Measurements from ENCODE around the gene GP1BB. TPM values are rescaled to one million over a fixed set of nuclear protein-coding genes. Genes with fewer than 3 reads are reported as not detected.

GP1BB gene
- polyA plus RNA-seq, 1 experiment: 0.20 TPM

GRCh38 chr22:19713650-19714311 lies 9.6 kb upstream of the GP1BB start:
- no peak overlapping the region for H3K27ac ChIP-seq (ENCODE audit: low read depth, low read length)
- CTCF ChIA-PET: no interaction called here

GRCh38 chr22:19714312-19715187 lies 8.8 kb upstream of the GP1BB start, which contains the start of gene SEPTIN5:
Gene SEPTIN5 (plus strand): TSS chr22:19714503. CDS start chr22:19714589, 86 bp downstream.
- ChIA-PET CTCF (interaction anchor here (1.0 to 1.1 kb wide), 2 partner anchors 16 to 85 kb away, joined by 3 read pairs; no protein-coding TSS in a partner anchor), POLR2A (no interaction called here)
- DNase-seq (ENCODE audit: low read depth, low spot score): no peak
- Histone ChIP-seq H3K4me3 (ENCODE audit: low read depth, low read length) (peak within 1 kb of the TSS; percentile 62), H3K27me3 (ENCODE audit: control insufficient read depth, insufficient read depth, low read length) (peaks cover 18% of the 10 kb centered on the region), H3K9me3 (ENCODE audit: control insufficient read depth, insufficient read depth, low read length) (no peaks in the 10 kb centered on the region; the same call in 1 of the 2 replicates), H3K27ac (ENCODE audit: low read depth, low read length) (no peak within 1 kb of the TSS)
- no peak for TF ChIP-seq CTCF (IDR thresholded peaks at IDR 0.05; ENCODE audit: low read depth, low read length)

More at GRCh38 chr22:19713650-19714311, 9.6 kb upstream of the GP1BB start:
- no peak for TF ChIP-seq CTCF (IDR thresholded peaks at IDR 0.05; ENCODE audit: low read depth, low read length)
- Histone ChIP-seq H3K27me3 (ENCODE audit: control insufficient read depth, insufficient read depth, low read length) (peaks cover 22% of the 10 kb centered on the region), H3K4me3 (ENCODE audit: low read depth, low read length) (peak overlapping the region; percentile 48), H3K9me3 (ENCODE audit: control insufficient read depth, insufficient read depth, low read length) (no peaks in the 10 kb centered on the region; the same call in 1 of the 2 replicates)
- no peak for DNase-seq (ENCODE audit: low read depth, low spot score)
- POLR2A ChIA-PET: no interaction called here

- Histone ChIP-seq H3K27me3 (ENCODE audit: control insufficient read depth, insufficient read depth, low read length) (peaks cover 10% of the 10 kb centered on the region), H3K9me3 (ENCODE audit: control insufficient read depth, insufficient read depth, low read length) (no peaks in the 10 kb centered on the region; the same call in 1 of the 2 replicates), H3K4me3 (ENCODE audit: low read depth, low read length) (peak overlapping the region; percentile 62), H3K27ac (ENCODE audit: low read depth, low read length) (no peak overlapping the region)
- no peak for TF ChIP-seq CTCF (IDR thresholded peaks at IDR 0.05; ENCODE audit: low read depth, low read length)
- DNase-seq (ENCODE audit: low read depth, low spot score): no peak
- POLR2A ChIA-PET: no interaction called here
- CTCF ChIA-PET: interaction anchor here (0.7 to 1.1 kb wide), 3 partner anchors 15 to 86 kb away, joined by 3 read pairs; no protein-coding TSS in a partner anchor
Measured at GRCh38 chr22:19715188-19715930, 8.0 kb upstream of the GP1BB start.

GRCh38 chr22:19716041-19716828 lies 7.1 kb upstream of the GP1BB start:
- no peak overlapping the region for H3K4me3 ChIP-seq (ENCODE audit: low read depth, low read length)
- H3K9me3 ChIP-seq (ENCODE audit: control insufficient read depth, insufficient read depth, low read length): no peaks in the 10 kb centered on the region; the same call in 1 of the 2 replicates
- POLR2A ChIA-PET: interaction anchor here (0.6 kb wide), 1 partner anchor 734 kb away, joined by 3 read pairs; no protein-coding TSS in a partner anchor
- CTCF ChIA-PET: no interaction called here
- no peak for TF ChIP-seq CTCF (IDR thresholded peaks at IDR 0.05; ENCODE audit: low read depth, low read length)
- no peak for DNase-seq (ENCODE audit: low read depth, low spot score)
- H3K27ac ChIP-seq (ENCODE audit: low read depth, low read length): no peak overlapping the region
- H3K27me3 ChIP-seq (ENCODE audit: control insufficient read depth, insufficient read depth, low read length): peaks cover 10% of the 10 kb centered on the region
